ENCODE results near the gene ARMC3.
"Not testable (repeated sequence)": the region's sequence is repeated elsewhere in the genome, so short reads cannot be mapped to it uniquely, and the experiment has no call there.

The ARMC3 gene

GRCh38 chr10:23067939-23068775 lies 140.3 kb downstream of the ARMC3 start:
- TF ChIP-seq POLR2AphosphoS5 (IDR thresholded peaks at IDR 0.05; ENCODE audit: low read depth): no peak
- TF ChIP-seq CTCF (IDR thresholded peaks at IDR 0.05; ENCODE audit: insufficient read depth, low read length): peak; percentile 39
- no peak overlapping the region for H3K4me3 ChIP-seq (replicated peaks; ENCODE audit: insufficient read depth, low read length)
- peak in 1 of 2 experiments; percentile 25 for DNase-seq (ENCODE audit: low read depth in 1 of 2, low spot score in 1 of 2)

GRCh38 chr10:23069019-23069815 lies 141.4 kb downstream of the ARMC3 start:
- TF ChIP-seq GABPA (IDR thresholded peaks at IDR 0.05; ENCODE audit: low read depth) (no peak), REST (IDR thresholded peaks at IDR 0.05; ENCODE audit: insufficient replicate concordance, low read depth) (no peak), CTCF (IDR thresholded peaks at IDR 0.05; ENCODE audit: insufficient read depth, low read length) (no peak), SPI1 (IDR thresholded peaks at IDR 0.05; ENCODE audit: borderline replicate concordance, low read depth) (no peak), POLR2AphosphoS5 (IDR thresholded peaks at IDR 0.05; ENCODE audit: low read depth) (no peak)
- H3K4me3 ChIP-seq (replicated peaks; ENCODE audit: insufficient read depth, low read length): no peak overlapping the region
- no peak overlapping the region for H3K27ac ChIP-seq (replicated peaks)
- no peak for DNase-seq (ENCODE audit: low read depth in 1 of 2, low spot score in 1 of 2)
- no peaks in the 10 kb centered on the region for H3K27me3 ChIP-seq (ENCODE audit: insufficient read depth, poor library complexity, severe bottlenecking)

More at GRCh38 chr10:23067939-23068775, 140.3 kb downstream of the ARMC3 start:
- H3K27me3 ChIP-seq (ENCODE audit: insufficient read depth, poor library complexity, severe bottlenecking): no peaks in the 10 kb centered on the region
- H3K27ac ChIP-seq (replicated peaks): no peak overlapping the region

- H3K4me3 ChIP-seq (replicated peaks; ENCODE audit: insufficient read depth, low read length); DNase-seq (ENCODE audit: low read depth in 1 of 2, low spot score in 1 of 2); H3K27me3 ChIP-seq (ENCODE audit: insufficient read depth, poor library complexity, severe bottlenecking); H3K27ac ChIP-seq (replicated peaks): not testable (repeated sequence)
Observed at GRCh38 chr10:23070092-23070912, 142.4 kb downstream of the ARMC3 start.

DNA sequence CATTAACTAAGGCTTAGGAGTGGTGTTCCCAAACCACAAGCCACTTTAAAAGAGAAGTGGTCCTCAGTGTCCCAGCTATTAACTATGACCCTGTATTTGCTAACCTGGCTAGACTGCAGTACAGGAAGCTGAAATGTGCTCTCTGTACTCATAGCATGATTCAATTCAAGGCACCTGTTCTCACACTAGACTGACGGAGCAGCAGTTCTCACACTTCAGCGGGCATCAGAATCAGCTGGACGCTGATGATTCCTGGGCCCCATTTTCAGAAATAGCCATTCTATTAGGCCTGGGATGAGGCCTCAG lies 143.0 kb downstream of the ARMC3 start:
- H3K4me3 ChIP-seq (replicated peaks; ENCODE audit: insufficient read depth, low read length): no peak overlapping the region
- no peak for DNase-seq (ENCODE audit: low read depth in 1 of 2, low spot score in 1 of 2)
- TF ChIP-seq POLR2AphosphoS5 (IDR thresholded peaks at IDR 0.05; ENCODE audit: low read depth): no peak
- no peaks in the 10 kb centered on the region for H3K27me3 ChIP-seq (ENCODE audit: insufficient read depth, poor library complexity, severe bottlenecking)
- H3K27ac ChIP-seq (replicated peaks): no peak overlapping the region

DNA sequence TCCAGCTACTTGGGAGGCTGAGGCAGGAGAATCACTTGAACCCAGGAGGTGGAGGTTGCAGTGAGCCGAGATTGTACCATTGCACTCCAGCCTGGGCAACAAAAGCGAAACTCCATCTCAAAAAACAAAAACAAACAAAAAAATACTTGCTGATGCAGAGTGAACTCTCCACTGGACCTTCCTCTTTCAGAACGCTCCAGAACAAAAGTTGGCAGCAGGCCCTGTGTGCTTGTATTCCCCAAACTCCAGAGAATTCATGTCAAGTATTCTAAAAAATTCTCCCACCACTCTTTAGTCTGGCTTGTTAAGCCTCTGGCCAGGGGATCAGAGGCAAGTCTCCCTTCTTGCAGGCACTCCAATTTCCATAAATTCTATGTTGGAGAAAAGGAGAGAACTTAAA lies 144.7 kb downstream of the ARMC3 start:
- not testable (repeated sequence) for H3K4me3 ChIP-seq (replicated peaks; ENCODE audit: insufficient read depth, low read length); DNase-seq (ENCODE audit: low read depth in 1 of 2, low spot score in 1 of 2); H3K27ac ChIP-seq (replicated peaks); H3K27me3 ChIP-seq (ENCODE audit: insufficient read depth, poor library complexity, severe bottlenecking)

Measured in HL-60 (cell line).